HG02678 (cell line): ENCODE measurements around the gene SLC25A22.
A peak's percentile ranks its signal among the peaks of the same experiment; 100 is the strongest.

Source experiments
- ATAC-seq: cut with Tn5 transposase; IDR thresholded peaks from one replicate; pipeline ENCODE4 v1.9.1; 2021; ENCODE audit warnings: mild to moderate bottlenecking, moderate library complexity; ENCODE audit not compliant: unreplicated experiment

SLC25A22 gene

GRCh38 chr11:774873-775592 lies 23.0 kb downstream of the SLC25A22 start:
- ATAC-seq = no peak

GRCh38 chr11:773830-774229 lies 24.3 kb downstream of the SLC25A22 start:
- no peak for ATAC-seq

GRCh38 chr11:773425-773824 lies 24.7 kb downstream of the SLC25A22 start:
- ATAC-seq = no peak

- no peak for ATAC-seq
Measured at GRCh38 chr11:772429-773390, 25.4 kb downstream of the SLC25A22 start.

GRCh38 chr11:771617-772204 lies 26.4 kb downstream of the SLC25A22 start:
- ATAC-seq = no peak

- no peak for ATAC-seq
Measured at GRCh38 chr11:770642-771616, 27.2 kb downstream of the SLC25A22 start.

GRCh38 chr11:769887-770641 lies 28.0 kb downstream of the SLC25A22 start:
- no peak for ATAC-seq

GRCh38 chr11:767238-767637 lies 30.8 kb downstream of the SLC25A22 start:
- ATAC-seq = no peak

GRCh38 chr11:766936-767210 lies 31.2 kb downstream of the SLC25A22 start:
- no peak for ATAC-seq

GRCh38 chr11:766106-766935 lies 31.8 kb downstream of the SLC25A22 start:
- no peak for ATAC-seq

- ATAC-seq = no peak
Measured at GRCh38 chr11:765802-766091, 32.3 kb downstream of the SLC25A22 start.

- ATAC-seq = peak; percentile 45
Measured at GRCh38 chr11:765025-765801, 32.9 kb downstream of the SLC25A22 start.

- no peak for ATAC-seq
Measured at GRCh38 chr11:764322-765024, 33.6 kb downstream of the SLC25A22 start.

GRCh38 chr11:763549-764321 lies 34.3 kb downstream of the SLC25A22 start:
- no peak for ATAC-seq

- ATAC-seq = no peak
Measured at GRCh38 chr11:763073-763463, 35.0 kb downstream of the SLC25A22 start.

- ATAC-seq = no peak
Measured at GRCh38 chr11:762421-763072, 35.5 kb downstream of the SLC25A22 start.
